Articular chondrocyte of knee joint (primary cell): ENCODE measurements around the gene RAD54L2. TPM values are rescaled to one million over a fixed set of nuclear protein-coding genes. Genes with fewer than 3 reads are reported as not detected.

ENCODE experiments used
- total RNA-seq: library from RNA; depleted of rRNA; stranded (reverse); fragments of >200 nt; gene quantifications from 2 replicates; pipeline ENCODE4 v1.2.3, GENCODE V29; 2012

Gene RAD54L2
- total RNA-seq: 22.9 and 25.7 TPM in 2 replicates

GRCh38 chr3:51538459-51539290 lies at the start of gene RAD54L2:
Gene RAD54L2 (plus strand): TSS chr3:51538719. CDS start chr3:51590421, 51,702 bp downstream.

Other genes starting within 250 kb of the RAD54L2 start
- gene MANF, start 153.4 kb upstream of the RAD54L2 start, total RNA-seq: 73.7 and 81.0 TPM in 2 replicates
- 30.9 and 35.1 TPM in 2 replicates for gene RBM15B, start 147.4 kb upstream of the RAD54L2 start, total RNA-seq
- gene DCAF1, start 38.7 kb upstream of the RAD54L2 start, total RNA-seq: 14.6 and 16.2 TPM in 2 replicates
- 37.8 and 45.6 TPM in 2 replicates for gene TEX264, start 132.5 kb downstream of the RAD54L2 start, total RNA-seq
- gene GRM2, start 168.3 kb downstream of the RAD54L2 start, total RNA-seq: under 0.01 and 0.13 TPM in 2 replicates
- gene IQCF6, start 240.5 kb downstream of the RAD54L2 start, total RNA-seq: not detected in 2 replicates